Fibroblast of lung (primary cell): ENCODE results near the gene NCK2.

Experiments used
- EZH2 ChIP-seq: IDR thresholded peaks from 2 replicates; pipeline ENCODE4 v1.5.1; 2012; ENCODE audit warnings: low read length, control low read depth, mild to moderate bottlenecking; ENCODE audit errors: missing control alignments
- TF ChIP-seq, protein P1 (sequence below), 2 donors: IDR thresholded peaks in 1 of 2; conservative IDR thresholded peaks in 1 of 2; 1 replicate in 1 of 2; 2 replicates in 1 of 2; pipeline ENCODE4 v1.5.1; 2011 to 2012; ENCODE audit warnings: low read length in 2 of 2, control low read depth in 1 of 2, inconsistent platforms in 1 of 2, low read depth in 1 of 2, mild to moderate bottlenecking in 1 of 2

DNA sequence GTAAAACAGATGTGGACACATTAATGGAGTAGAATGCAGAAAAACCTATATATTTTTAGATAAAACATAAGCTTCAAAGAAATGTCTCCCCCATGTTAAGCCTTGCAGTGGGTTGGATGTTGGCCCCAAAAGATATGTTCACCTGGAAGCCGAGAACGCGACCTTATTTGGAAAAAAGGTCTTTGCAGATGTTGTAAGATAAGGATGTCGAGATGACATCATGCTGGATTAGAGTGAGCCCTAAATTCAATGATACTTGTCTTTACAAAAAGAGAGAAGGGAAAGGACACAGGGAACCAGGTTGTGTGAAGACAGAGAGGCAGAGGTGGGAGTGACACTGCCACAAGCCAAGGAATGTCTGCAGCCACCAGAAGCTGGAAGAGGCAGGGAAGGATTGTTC is 3.1 kb upstream of the NCK2 start:
- TF ChIP-seq, protein P1, sequence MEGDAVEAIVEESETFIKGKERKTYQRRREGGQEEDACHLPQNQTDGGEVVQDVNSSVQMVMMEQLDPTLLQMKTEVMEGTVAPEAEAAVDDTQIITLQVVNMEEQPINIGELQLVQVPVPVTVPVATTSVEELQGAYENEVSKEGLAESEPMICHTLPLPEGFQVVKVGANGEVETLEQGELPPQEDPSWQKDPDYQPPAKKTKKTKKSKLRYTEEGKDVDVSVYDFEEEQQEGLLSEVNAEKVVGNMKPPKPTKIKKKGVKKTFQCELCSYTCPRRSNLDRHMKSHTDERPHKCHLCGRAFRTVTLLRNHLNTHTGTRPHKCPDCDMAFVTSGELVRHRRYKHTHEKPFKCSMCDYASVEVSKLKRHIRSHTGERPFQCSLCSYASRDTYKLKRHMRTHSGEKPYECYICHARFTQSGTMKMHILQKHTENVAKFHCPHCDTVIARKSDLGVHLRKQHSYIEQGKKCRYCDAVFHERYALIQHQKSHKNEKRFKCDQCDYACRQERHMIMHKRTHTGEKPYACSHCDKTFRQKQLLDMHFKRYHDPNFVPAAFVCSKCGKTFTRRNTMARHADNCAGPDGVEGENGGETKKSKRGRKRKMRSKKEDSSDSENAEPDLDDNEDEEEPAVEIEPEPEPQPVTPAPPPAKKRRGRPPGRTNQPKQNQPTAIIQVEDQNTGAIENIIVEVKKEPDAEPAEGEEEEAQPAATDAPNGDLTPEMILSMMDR (conservative IDR thresholded peaks at IDR 0.05 in 1 of 2, IDR thresholded peaks at IDR 0.05 in 1 of 2; ENCODE audit: low read depth in 1 of 2, low read length in 2 of 2), result no peak
- TF ChIP-seq EZH2, result no peak
